Transverse colon (tissue), 4 donors: ENCODE results near the gene C4orf51.

ENCODE experiments used
- POLR2AphosphoS5 ChIP-seq, 3 donors: sonication (generic); formaldehyde crosslinking; IDR thresholded peaks; one replicate each; pipeline ENCODE4 v1.6.1; 2016; ENCODE audit warnings: antibody characterized with exemption in 3 of 3
- TF ChIP-seq, protein P1 (sequence below), 5 experiments: fragments of 200-600 bp in 3 of 5; fragments of 450-650 bp in 2 of 5; sonication (generic) in 3 of 5; IDR thresholded peaks; 1 replicate in 2 of 5; 2 replicates in 3 of 5; pipeline ENCODE4 v1.5.1; 2016 to 2017; ENCODE audit warnings: antibody characterized with exemption in 5 of 5, inconsistent platforms in 3 of 5, mild to moderate bottlenecking in 2 of 5, moderate library complexity in 1 of 5

- TF ChIP-seq, protein P1, sequence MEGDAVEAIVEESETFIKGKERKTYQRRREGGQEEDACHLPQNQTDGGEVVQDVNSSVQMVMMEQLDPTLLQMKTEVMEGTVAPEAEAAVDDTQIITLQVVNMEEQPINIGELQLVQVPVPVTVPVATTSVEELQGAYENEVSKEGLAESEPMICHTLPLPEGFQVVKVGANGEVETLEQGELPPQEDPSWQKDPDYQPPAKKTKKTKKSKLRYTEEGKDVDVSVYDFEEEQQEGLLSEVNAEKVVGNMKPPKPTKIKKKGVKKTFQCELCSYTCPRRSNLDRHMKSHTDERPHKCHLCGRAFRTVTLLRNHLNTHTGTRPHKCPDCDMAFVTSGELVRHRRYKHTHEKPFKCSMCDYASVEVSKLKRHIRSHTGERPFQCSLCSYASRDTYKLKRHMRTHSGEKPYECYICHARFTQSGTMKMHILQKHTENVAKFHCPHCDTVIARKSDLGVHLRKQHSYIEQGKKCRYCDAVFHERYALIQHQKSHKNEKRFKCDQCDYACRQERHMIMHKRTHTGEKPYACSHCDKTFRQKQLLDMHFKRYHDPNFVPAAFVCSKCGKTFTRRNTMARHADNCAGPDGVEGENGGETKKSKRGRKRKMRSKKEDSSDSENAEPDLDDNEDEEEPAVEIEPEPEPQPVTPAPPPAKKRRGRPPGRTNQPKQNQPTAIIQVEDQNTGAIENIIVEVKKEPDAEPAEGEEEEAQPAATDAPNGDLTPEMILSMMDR (IDR thresholded peaks at IDR 0.05) = no peak
- TF ChIP-seq POLR2AphosphoS5 (IDR thresholded peaks at IDR 0.05) = no peak
Measured at GRCh38 chr4:145690610-145691009, 10.7 kb downstream of the C4orf51 start.
